HG02610 (cell line): ENCODE data around the gene RIPK4.

Experiments used
- ATAC-seq: cut with Tn5 transposase; IDR thresholded peaks from one replicate; pipeline ENCODE4 v1.9.1; 2021; ENCODE audit warnings: mild to moderate bottlenecking, moderate library complexity; ENCODE audit not compliant: unreplicated experiment

Gene RIPK4

DNA sequence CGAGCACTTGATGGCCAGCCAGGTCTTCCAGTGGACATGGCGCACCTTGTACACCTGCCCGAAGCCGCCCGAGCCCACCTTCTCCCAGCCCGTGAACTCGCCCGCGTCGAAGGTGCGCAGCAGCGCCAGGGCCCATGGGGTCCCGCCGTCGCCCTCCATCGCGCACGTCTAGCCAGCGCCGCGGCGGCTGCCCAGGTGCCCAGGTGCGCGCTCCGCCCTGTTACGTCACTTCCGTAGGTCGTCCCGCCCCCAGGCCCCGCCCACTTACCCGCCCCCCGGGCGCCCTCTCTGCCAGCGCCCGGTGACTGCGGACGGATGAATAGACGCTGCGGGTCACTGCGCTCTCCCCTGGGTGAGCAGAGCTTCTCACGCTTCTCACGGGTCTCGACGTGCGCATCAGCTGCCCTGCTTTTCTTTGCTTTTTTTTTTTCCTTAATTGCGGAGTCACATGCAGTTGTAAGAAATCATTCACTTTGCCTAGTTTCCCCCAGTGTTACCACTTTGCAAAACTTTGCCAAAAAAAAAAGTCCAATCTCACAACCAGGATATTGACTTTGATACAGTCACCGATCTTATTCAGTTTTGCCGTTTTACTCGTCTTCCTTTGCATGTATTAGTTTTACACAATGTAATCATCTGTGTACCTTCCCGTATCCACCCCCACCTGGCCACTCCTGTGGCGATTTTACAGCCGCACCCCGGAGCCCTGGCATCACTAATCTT is at the start of gene RIPK4:
RIPK4 (minus strand) TSS at position 170 of the 723 bp plus-strand sequence; CDS start at position 159, 11 bp downstream.
- peak; percentile 39 for ATAC-seq

- ATAC-seq: no peak
Measured at GRCh38 chr21:41815652-41816582, 49.1 kb upstream of the RIPK4 start.

DNA sequence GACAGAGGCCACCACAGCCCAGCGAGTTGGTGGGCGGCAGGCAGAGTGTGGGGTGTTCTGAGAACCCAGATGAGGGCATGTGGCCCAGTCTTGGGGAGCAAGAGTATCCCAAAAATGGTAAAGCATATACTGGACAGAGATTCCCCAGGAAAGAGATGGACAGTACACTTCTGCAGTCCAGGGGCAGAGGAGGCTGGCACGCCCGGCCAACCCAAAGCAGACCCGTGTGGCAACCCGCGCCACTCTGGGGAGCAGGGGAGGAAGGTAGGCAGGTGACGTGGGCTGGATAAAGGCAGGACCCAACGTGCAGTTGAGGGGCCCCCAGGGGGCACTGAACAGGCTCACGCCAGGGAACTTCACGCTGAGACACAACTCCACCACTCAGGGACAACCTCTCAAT is 46.4 kb upstream of the RIPK4 start:
- no peak for ATAC-seq

GRCh38 chr21:41812679-41813078 is 45.8 kb upstream of the RIPK4 start:
- ATAC-seq: no peak

GRCh38 chr21:41810597-41810932 is 43.7 kb upstream of the RIPK4 start:
- no peak for ATAC-seq

GRCh38 chr21:41809891-41810596 is 43.2 kb upstream of the RIPK4 start:
- ATAC-seq: no peak

DNA sequence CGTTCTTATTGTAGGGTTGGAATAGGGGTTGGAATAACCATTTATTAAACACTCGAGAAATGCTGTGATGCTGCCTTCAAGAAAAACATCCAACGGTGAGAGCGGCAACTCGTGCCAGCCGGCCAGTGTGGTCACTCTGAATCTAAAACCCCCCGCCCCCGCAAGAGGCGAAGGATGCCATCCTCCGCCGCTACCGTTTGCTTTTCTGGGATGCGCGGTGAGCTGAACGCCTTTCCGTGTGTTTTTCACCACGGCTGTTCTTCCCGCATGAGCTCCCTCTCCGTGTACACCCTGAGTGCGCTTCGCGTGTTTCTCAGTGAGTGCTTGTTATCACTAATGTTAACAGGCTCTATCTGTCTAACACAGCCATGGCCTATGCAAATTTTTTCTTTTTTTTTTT is 42.0 kb upstream of the RIPK4 start:
- no peak for ATAC-seq

- no peak for ATAC-seq
Measured at GRCh38 chr21:41808094-41808493, 41.2 kb upstream of the RIPK4 start.

- no peak for ATAC-seq
Measured at GRCh38 chr21:41806773-41807172, 39.9 kb upstream of the RIPK4 start.

DNA sequence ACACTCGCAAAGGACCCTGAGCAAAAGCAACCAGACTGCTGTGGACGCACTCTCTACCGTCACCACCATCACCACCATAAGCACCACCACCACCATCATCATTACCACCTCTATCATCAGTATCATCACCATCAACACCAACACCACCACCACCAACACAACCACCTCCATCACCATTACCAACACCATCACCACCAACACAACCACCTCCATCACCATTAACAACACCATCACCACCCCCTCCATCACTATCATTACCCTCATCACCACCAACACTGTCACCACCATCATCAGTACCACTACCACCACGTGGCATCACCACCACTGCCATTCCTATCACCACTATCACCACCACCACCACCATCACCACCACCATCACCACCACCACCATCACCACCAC is 38.8 kb upstream of the RIPK4 start:
- no peak for ATAC-seq

DNA sequence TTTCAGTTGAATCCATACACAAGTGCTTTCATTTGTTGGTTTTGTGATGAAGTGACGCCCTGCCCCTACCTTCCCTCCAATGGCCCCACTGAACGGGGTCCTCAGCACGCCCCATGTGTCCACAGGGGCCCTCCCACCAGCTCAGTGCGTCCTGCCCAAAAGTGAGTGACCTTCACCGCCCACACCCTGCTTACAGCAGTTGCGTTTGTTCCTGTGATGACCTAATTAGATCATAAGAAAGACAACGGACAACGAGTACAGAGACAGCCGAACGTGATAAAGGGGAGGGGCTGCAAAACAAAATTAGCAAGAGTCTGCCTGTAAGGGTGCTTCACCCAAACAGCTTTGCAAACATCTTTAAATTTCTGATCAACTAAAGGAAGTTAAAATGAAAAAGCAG is 38.2 kb upstream of the RIPK4 start:
- ATAC-seq: no peak

DNA sequence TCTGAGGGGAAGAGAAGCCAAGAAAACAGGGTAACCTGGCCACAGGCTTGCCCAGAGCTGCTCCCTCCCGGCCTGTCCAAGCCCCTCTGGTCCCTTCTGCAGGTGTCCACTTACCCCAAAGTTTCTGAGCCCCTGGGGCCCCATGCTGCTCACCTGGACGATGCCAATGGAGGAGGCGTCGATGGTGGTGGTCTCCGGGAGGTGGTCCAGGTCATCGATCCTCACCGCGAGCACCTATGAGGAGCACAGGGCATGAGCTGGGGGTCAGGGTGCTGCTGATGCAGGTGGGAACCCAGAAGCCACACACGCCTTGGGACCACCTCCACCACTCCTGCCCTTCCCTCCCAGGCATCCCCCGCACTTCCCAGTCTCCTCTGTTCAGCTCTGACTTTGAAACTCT is 37.5 kb upstream of the RIPK4 start:
- no peak for ATAC-seq

GRCh38 chr21:41803316-41803715 is 36.5 kb upstream of the RIPK4 start:
- ATAC-seq: no peak

DNA sequence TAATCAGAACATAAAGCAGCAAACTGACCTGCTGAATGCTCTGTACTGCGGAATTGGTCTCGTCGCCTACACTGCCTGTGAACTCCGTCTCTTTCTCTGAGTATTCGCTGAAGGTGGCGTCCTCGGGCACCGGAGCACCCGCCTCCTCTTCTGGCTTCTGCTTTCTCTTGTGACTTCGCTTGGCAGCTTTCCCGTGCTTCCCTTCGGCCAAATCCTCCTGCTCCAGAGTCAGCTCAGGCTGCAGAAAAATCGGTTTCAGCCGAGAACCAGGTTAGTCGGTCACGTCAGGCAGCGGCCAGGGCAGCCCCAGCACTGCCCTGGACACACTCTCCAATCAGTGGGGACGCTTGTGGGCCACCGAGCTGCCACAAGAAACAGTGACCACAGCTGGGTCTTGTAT is 35.8 kb upstream of the RIPK4 start:
- ATAC-seq: no peak

- no peak for ATAC-seq
Measured at GRCh38 chr21:41802198-41802584, 35.3 kb upstream of the RIPK4 start.

- ATAC-seq: no peak
Measured at GRCh38 chr21:41801321-41802197, 34.7 kb upstream of the RIPK4 start.

- ATAC-seq: no peak
Measured at GRCh38 chr21:41800425-41801320, 33.8 kb upstream of the RIPK4 start.

- ATAC-seq: no peak
Measured at GRCh38 chr21:41799763-41800162, 32.9 kb upstream of the RIPK4 start.

DNA sequence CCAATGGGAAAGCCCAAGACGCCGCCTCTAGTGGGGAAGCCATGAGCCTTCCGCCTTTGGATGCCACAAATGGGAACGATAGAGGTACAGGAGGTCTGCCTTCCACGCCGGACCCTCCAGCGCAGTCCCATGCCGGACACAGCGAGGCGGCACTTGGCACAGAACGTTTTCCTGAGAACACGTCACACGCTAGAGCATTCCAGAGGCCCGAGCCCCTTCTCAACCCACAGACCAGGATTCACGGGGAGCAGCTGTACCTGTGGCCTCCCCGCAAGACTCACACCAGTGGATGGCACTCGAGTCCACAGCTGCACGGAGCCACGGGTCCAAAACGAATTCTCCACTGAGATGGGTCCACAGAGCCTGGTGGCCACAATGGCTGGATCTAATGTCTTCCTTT is 31.5 kb upstream of the RIPK4 start:
- no peak for ATAC-seq
